ENCODE results near the gene DHRS1. TPM values are rescaled to one million over a fixed set of nuclear protein-coding genes. Genes with fewer than 3 reads are reported as not detected.
A peak's percentile ranks its signal among the peaks of the same experiment; 100 is the strongest.

The DHRS1 gene
- polyA plus RNA-seq, 2 of the 4 experiments (the other 2 are of a cell fraction), result 15.1 to 17.4 TPM

GRCh38 chr14:24325041-24325530 lies 25.5 kb upstream of the DHRS1 start:
- H3K9me3 ChIP-seq, result no peaks in the 10 kb centered on the region
- FAIRE-seq, result no peak
- no peak for DNase-seq (ENCODE audit: low read depth in 1 of 2, low spot score in 1 of 2)
- WGBS (ENCODE audit: missing lambda C conversion rate), result 68% methylated on average over 5 of the region's 5 CpGs
- ChIA-PET CTCF (interaction anchor here (1.4 to 46.6 kb wide), 10 partner anchors 9 to 116 kb away, joined by 3 to 1142 read pairs (median 12); partner anchors contain the start of genes ADCY4, CBLN3, CIDEB and KHNYN), POLR2A (interaction anchor here (1.0 to 1.5 kb wide), 2 partner anchors 83 to 105 kb away, joined by 3 read pairs; partner anchors contain the start of genes CBLN3, KHNYN and TINF2)
- no peak overlapping the region for H3K27ac ChIP-seq
- no peak overlapping the region for H3K4me2 ChIP-seq
- no peak for ATAC-seq
- TF ChIP-seq CHD4 (IDR thresholded peaks at IDR 0.05; ENCODE audit: borderline replicate concordance) (no peak), POLR2A (IDR thresholded peaks at IDR 0.05; ENCODE audit: low read length) (no peak), CBX2 (IDR thresholded peaks at IDR 0.05; ENCODE audit: borderline replicate concordance, low read depth) (no peak), EP300 (IDR thresholded peaks at IDR 0.05) (no peak), SMC3 (IDR thresholded peaks at IDR 0.05) (no peak), GATA3 (IDR thresholded peaks at IDR 0.05; ENCODE audit: borderline replicate concordance) (no peak), RNF2 (IDR thresholded peaks at IDR 0.05; ENCODE audit: borderline replicate concordance, low read depth) (no peak), FOSL2 (IDR thresholded peaks at IDR 0.05) (no peak), FOSL2 (CRISPR knock-in tag; IDR thresholded peaks at IDR 0.05) (no peak), JUNB (IDR thresholded peaks at IDR 0.05) (no peak), HDAC2 (IDR thresholded peaks at IDR 0.05) (no peak), KDM1A (IDR thresholded peaks at IDR 0.05; ENCODE audit: low read depth) (no peak), SREBF2 (IDR thresholded peaks at IDR 0.05) (no peak), HOXA7 (CRISPR knock-in tag; IDR thresholded peaks at IDR 0.05) (no peak), CTCF (IDR thresholded peaks at IDR 0.05) (no peak), MYC (IDR thresholded peaks at IDR 0.05; ENCODE audit: borderline replicate concordance, low read length) (no peak), HOXB13 (CRISPR knock-in tag; IDR thresholded peaks at IDR 0.05; ENCODE audit: low read depth) (no peak)
- TF ChIP-seq, protein P1, sequence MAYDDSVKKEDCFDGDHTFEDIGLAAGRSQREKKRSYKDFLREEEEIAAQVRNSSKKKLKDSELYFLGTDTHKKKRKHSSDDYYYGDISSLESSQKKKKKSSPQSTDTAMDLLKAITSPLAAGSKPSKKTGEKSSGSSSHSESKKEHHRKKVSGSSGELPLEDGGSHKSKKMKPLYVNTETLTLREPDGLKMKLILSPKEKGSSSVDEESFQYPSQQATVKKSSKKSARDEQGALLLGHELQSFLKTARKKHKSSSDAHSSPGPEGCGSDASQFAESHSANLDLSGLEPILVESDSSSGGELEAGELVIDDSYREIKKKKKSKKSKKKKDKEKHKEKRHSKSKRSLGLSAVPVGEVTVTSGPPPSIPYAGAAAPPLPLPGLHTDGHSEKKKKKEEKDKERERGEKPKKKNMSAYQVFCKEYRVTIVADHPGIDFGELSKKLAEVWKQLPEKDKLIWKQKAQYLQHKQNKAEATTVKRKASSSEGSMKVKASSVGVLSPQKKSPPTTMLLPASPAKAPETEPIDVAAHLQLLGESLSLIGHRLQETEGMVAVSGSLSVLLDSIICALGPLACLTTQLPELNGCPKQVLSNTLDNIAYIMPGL (CRISPR knock-in tag; IDR thresholded peaks at IDR 0.05; ENCODE audit: borderline replicate concordance), result no peak
- TF ChIP-seq, protein P2, sequence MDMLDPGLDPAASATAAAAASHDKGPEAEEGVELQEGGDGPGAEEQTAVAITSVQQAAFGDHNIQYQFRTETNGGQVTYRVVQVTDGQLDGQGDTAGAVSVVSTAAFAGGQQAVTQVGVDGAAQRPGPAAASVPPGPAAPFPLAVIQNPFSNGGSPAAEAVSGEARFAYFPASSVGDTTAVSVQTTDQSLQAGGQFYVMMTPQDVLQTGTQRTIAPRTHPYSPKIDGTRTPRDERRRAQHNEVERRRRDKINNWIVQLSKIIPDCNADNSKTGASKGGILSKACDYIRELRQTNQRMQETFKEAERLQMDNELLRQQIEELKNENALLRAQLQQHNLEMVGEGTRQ (IDR thresholded peaks at IDR 0.05), result no peak
- TF ChIP-seq, protein P3, sequence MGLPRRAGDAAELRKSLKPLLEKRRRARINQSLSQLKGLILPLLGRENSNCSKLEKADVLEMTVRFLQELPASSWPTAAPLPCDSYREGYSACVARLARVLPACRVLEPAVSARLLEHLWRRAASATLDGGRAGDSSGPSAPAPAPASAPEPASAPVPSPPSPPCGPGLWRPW (IDR thresholded peaks at IDR 0.05), result no peak
- TF ChIP-seq, protein P4, sequence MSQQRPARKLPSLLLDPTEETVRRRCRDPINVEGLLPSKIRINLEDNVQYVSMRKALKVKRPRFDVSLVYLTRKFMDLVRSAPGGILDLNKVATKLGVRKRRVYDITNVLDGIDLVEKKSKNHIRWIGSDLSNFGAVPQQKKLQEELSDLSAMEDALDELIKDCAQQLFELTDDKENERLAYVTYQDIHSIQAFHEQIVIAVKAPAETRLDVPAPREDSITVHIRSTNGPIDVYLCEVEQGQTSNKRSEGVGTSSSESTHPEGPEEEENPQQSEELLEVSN (IDR thresholded peaks at IDR 0.05; ENCODE audit: borderline replicate concordance, low read depth), result no peak
- H3K4me3 ChIP-seq, result no peak overlapping the region
- no peaks in the 10 kb centered on the region for H3K4me1 ChIP-seq

DNA sequence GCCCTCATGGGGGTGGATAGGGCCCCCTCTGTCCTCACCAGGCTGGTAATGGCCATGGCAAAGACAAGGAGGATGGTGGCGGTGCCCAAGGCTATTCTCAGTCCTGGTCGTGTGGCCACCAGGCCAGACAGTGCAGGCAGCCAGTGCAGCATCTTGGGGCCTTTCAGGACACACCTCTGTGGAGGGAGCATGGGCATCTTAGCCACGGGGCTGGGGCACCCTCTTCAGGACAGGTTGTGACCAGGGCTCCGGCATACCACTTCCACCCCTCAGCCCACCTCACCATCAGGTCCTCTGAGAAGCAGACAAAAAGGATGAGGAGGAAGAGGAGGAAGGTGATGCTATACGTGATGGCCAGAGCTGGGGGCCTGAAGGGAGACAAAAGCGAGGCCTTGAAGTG lies 24.4 kb upstream of the DHRS1 start:
- Histone ChIP-seq H3K9me3 (no peaks in the 10 kb centered on the region), H3K4me2 (no peak overlapping the region), H3K27ac (no peak overlapping the region), H3K4me1 (no peaks in the 10 kb centered on the region), H3K4me3 (no peak overlapping the region)
- ChIA-PET POLR2A (no interaction called here), CTCF (interaction anchor here (0.6 to 46.6 kb wide), 8 partner anchors 8 to 106 kb away, joined by 3 to 1142 read pairs (median 22); partner anchors contain the start of genes ADCY4, CBLN3, CIDEB and KHNYN)
- 46% methylated on average over 6 of the region's 6 CpGs for WGBS (ENCODE audit: missing lambda C conversion rate)
- FAIRE-seq (no peak), DNase-seq (ENCODE audit: low read depth in 1 of 2, low spot score in 1 of 2) (no peak), ATAC-seq (peak in 1 of 2 experiments; percentile 14; a peak in 2 of 6 replicates)
- TF ChIP-seq EHMT2 (IDR thresholded peaks at IDR 0.05; ENCODE audit: low read depth) (no peak), NR3C1 (IDR thresholded peaks at IDR 0.05) (no peak), HOXB5 (CRISPR knock-in tag; IDR thresholded peaks at IDR 0.05) (no peak), ZNF302 (CRISPR knock-in tag; IDR thresholded peaks at IDR 0.05) (no peak), MYC (IDR thresholded peaks at IDR 0.05; ENCODE audit: borderline replicate concordance, low read length) (no peak), POLR2AphosphoS2 (conservative IDR thresholded peaks at IDR 0.05; ENCODE audit: low read length) (no peak), FOSB (CRISPR knock-in tag; IDR thresholded peaks at IDR 0.05) (no peak), MAZ (IDR thresholded peaks at IDR 0.05; ENCODE audit: borderline replicate concordance, low read depth, low read length) (no peak), CBX2 (IDR thresholded peaks at IDR 0.05; ENCODE audit: borderline replicate concordance, low read depth) (no peak), HOXA7 (CRISPR knock-in tag; IDR thresholded peaks at IDR 0.05) (no peak), ZFP36 (IDR thresholded peaks at IDR 0.05; ENCODE audit: borderline replicate concordance, partially characterized antibody) (no peak), EP300 (IDR thresholded peaks at IDR 0.05) (no peak)
- TF ChIP-seq, protein P5, sequence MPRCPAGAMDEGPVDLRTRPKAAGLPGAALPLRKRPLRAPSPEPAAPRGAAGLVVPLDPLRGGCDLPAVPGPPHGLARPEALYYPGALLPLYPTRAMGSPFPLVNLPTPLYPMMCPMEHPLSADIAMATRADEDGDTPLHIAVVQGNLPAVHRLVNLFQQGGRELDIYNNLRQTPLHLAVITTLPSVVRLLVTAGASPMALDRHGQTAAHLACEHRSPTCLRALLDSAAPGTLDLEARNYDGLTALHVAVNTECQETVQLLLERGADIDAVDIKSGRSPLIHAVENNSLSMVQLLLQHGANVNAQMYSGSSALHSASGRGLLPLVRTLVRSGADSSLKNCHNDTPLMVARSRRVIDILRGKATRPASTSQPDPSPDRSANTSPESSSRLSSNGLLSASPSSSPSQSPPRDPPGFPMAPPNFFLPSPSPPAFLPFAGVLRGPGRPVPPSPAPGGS (IDR thresholded peaks at IDR 0.05), result no peak
- TF ChIP-seq, protein P1 (CRISPR knock-in tag; IDR thresholded peaks at IDR 0.05; ENCODE audit: borderline replicate concordance), result no peak

All from A549 (cell line).